Chondrocyte (in vitro differentiated cells): Measurements from ENCODE around the gene RUNX2. TPM values are rescaled to one million over a fixed set of nuclear protein-coding genes. Genes with fewer than 3 reads are reported as not detected.

Source experiments
- DNase-seq: peaks from one replicate; pipeline ENCODE4 v3.0.0; 2021; ENCODE audit warnings: mixed read lengths, low spot score
- H3K27ac Mint-ChIP-seq: one replicate; pipeline ENCODE4 v1.8.0; 2021; ENCODE audit warnings: mild to moderate bottlenecking, moderate library complexity, mixed read lengths; ENCODE audit not compliant: unreplicated experiment
- H3K27me3 Mint-ChIP-seq: 2 replicates; pipeline ENCODE4 v1.8.0; 2021; ENCODE audit warnings: low read depth, mixed read lengths
- H3K36me3 Mint-ChIP-seq: 2 replicates; pipeline ENCODE4 v1.8.0; 2021; ENCODE audit warnings: low read depth, mixed read lengths
- H3K4me1 Mint-ChIP-seq: 2 replicates; pipeline ENCODE4 v1.8.0; 2021; ENCODE audit warnings: low read depth, mild to moderate bottlenecking, mixed read lengths
- H3K4me3 Mint-ChIP-seq: one replicate; pipeline ENCODE4 v1.8.0; 2021; ENCODE audit warnings: mild to moderate bottlenecking, moderate library complexity, mixed read lengths; ENCODE audit not compliant: unreplicated experiment
- H3K9me3 Mint-ChIP-seq: 2 replicates; pipeline ENCODE4 v1.8.0; 2021; ENCODE audit warnings: low read depth, mixed read lengths
- CTCF ChIP-seq: fragments of 200-600 bp; sonication (generic); IDR thresholded peaks from 2 replicates; pipeline ENCODE4 v1.5.0; 2021; ENCODE audit warnings: antibody characterized with exemption, mild to moderate bottlenecking, moderate library complexity
- total RNA-seq: library from RNA; stranded (reverse); gene quantifications from 3 replicates; pipeline ENCODE4 v1.2.1, GENCODE V29; 2021

RUNX2 gene
- total RNA-seq, 1 donor from 2014 or later = 12.2 TPM

- no peak for DNase-seq
- Mint-ChIP-seq H3K36me3 (peaks cover 3% of the 10 kb centered on the region), H3K9me3 (no peaks in the 10 kb centered on the region)
Measured at GRCh38 chr6:45427726-45428125, 99.6 kb downstream of the RUNX2 start.

GRCh38 chr6:45428727-45429126 lies 100.6 kb downstream of the RUNX2 start:
- DNase-seq = no peak
- Mint-ChIP-seq H3K27me3 (no peaks in the 10 kb centered on the region), H3K4me1 (peaks cover 56% of the 10 kb centered on the region), H3K27ac (no peak overlapping the region), H3K36me3 (peaks cover 3% of the 10 kb centered on the region), H3K9me3 (no peaks in the 10 kb centered on the region), H3K4me3 (no peak overlapping the region)
- TF ChIP-seq CTCF = no peak

More at GRCh38 chr6:45427726-45428125, 99.6 kb downstream of the RUNX2 start:
- no peak for TF ChIP-seq CTCF
- Mint-ChIP-seq H3K4me3 (no peak overlapping the region), H3K27ac (peak overlapping the region; percentile 49), H3K27me3 (no peaks in the 10 kb centered on the region), H3K4me1 (peaks cover 46% of the 10 kb centered on the region)

- H3K27me3 Mint-ChIP-seq = no peaks in the 10 kb centered on the region
- H3K4me1 Mint-ChIP-seq = peaks cover 57% of the 10 kb centered on the region
- no peak overlapping the region for H3K27ac Mint-ChIP-seq
- H3K36me3 Mint-ChIP-seq = peaks cover 3% of the 10 kb centered on the region
- TF ChIP-seq CTCF = no peak
- DNase-seq = no peak
- H3K9me3 Mint-ChIP-seq = no peaks in the 10 kb centered on the region
- H3K4me3 Mint-ChIP-seq = no peak overlapping the region
Measured at GRCh38 chr6:45430590-45431202, 102.6 kb downstream of the RUNX2 start.

GRCh38 chr6:45431317-45432065 lies 103.4 kb downstream of the RUNX2 start:
- TF ChIP-seq CTCF = no peak
- Mint-ChIP-seq H3K9me3 (no peaks in the 10 kb centered on the region), H3K4me3 (no peak overlapping the region), H3K4me1 (peaks cover 61% of the 10 kb centered on the region), H3K27ac (no peak overlapping the region), H3K27me3 (no peaks in the 10 kb centered on the region), H3K36me3 (peaks cover 3% of the 10 kb centered on the region)
- no peak for DNase-seq

GRCh38 chr6:45432977-45433376 lies 104.8 kb downstream of the RUNX2 start:
- no peak for TF ChIP-seq CTCF
- Mint-ChIP-seq H3K27me3 (no peaks in the 10 kb centered on the region), H3K27ac (peak overlapping the region; percentile 47), H3K36me3 (peaks cover 5% of the 10 kb centered on the region), H3K4me3 (no peak overlapping the region), H3K9me3 (no peaks in the 10 kb centered on the region), H3K4me1 (peaks cover 71% of the 10 kb centered on the region)
- DNase-seq = no peak
